KG1 (cell line): ENCODE results near the gene TNXB.
"Not testable (repeated sequence)": the region's sequence is repeated elsewhere in the genome, so short reads cannot be mapped to it uniquely, and the experiment has no call there.

Experiments
- DNase-seq: peaks from one replicate; lab custom pipeline; 2025; lab: John Stamatoyannopoulos, UW

The TNXB gene

GRCh38 chr6:32086661-32087573 lies 22.2 kb downstream of the TNXB start:
- no peak for DNase-seq

GRCh38 chr6:32085759-32086459 lies 23.2 kb downstream of the TNXB start:
- no peak for DNase-seq

GRCh38 chr6:32084780-32085179 lies 24.4 kb downstream of the TNXB start:
- DNase-seq: no peak

GRCh38 chr6:32083812-32084768 lies 25.0 kb downstream of the TNXB start:
- no peak for DNase-seq

GRCh38 chr6:32082935-32083334 lies 26.2 kb downstream of the TNXB start:
- no peak for DNase-seq

GRCh38 chr6:32082478-32082877 lies 26.7 kb downstream of the TNXB start:
- no peak for DNase-seq

- no peak for DNase-seq
Measured at GRCh38 chr6:32081168-32081990, 27.8 kb downstream of the TNXB start.

- DNase-seq: no peak
Measured at GRCh38 chr6:32079566-32080290, 29.4 kb downstream of the TNXB start.

- DNase-seq: no peak
Measured at GRCh38 chr6:32076321-32076809, 32.8 kb downstream of the TNXB start.

GRCh38 chr6:32075781-32076180 lies 33.4 kb downstream of the TNXB start:
- DNase-seq: no peak

- no peak for DNase-seq
Measured at GRCh38 chr6:32074996-32075532, 34.1 kb downstream of the TNXB start.

GRCh38 chr6:32073613-32074012 lies 35.5 kb downstream of the TNXB start:
- no peak for DNase-seq

- no peak for DNase-seq
Measured at GRCh38 chr6:32073101-32073500, 36.0 kb downstream of the TNXB start.

- no peak for DNase-seq
Measured at GRCh38 chr6:32070814-32071543, 38.2 kb downstream of the TNXB start.

GRCh38 chr6:32069878-32070515 lies 39.1 kb downstream of the TNXB start:
- no peak for DNase-seq

GRCh38 chr6:32069460-32069859 lies 39.7 kb downstream of the TNXB start:
- no peak for DNase-seq

GRCh38 chr6:32068867-32069266 lies 40.3 kb downstream of the TNXB start:
- no peak for DNase-seq

GRCh38 chr6:32068315-32068714 lies 40.8 kb downstream of the TNXB start:
- not testable (repeated sequence) for DNase-seq

GRCh38 chr6:32067521-32067920 lies 41.6 kb downstream of the TNXB start:
- not testable (repeated sequence) for DNase-seq
